ENCODE results near the gene UHRF1.
"Not testable (repeated sequence)": the region's sequence is repeated elsewhere in the genome, so short reads cannot be mapped to it uniquely, and the experiment has no call there.

Gene UHRF1

GRCh38 chr19:4909156-4909896, at the start of gene UHRF1:
Gene UHRF1 (plus strand): TSS chr19:4909501. CDS start chr19:4910886, 1,385 bp downstream.
- peak; percentile 56 for DNase-seq (ENCODE audit: insufficient read length, low spot score)
- FAIRE-seq: no peak

GRCh38 chr19:4859697-4860096, 49.6 kb upstream of the UHRF1 start:
- FAIRE-seq (no peak), DNase-seq (ENCODE audit: insufficient read length, low spot score) (no peak)

- DNase-seq (ENCODE audit: insufficient read length, low spot score) (no peak), FAIRE-seq (no peak)
Measured at GRCh38 chr19:4861147-4861546, 48.2 kb upstream of the UHRF1 start.

- FAIRE-seq (no peak), DNase-seq (ENCODE audit: insufficient read length, low spot score) (no peak)
Measured at GRCh38 chr19:4866595-4867424, 42.5 kb upstream of the UHRF1 start.

- FAIRE-seq (peak; percentile 94), DNase-seq (ENCODE audit: insufficient read length, low spot score) (peak; percentile 93)
Measured at GRCh38 chr19:4867534-4868285, 41.6 kb upstream of the UHRF1 start, which contains the start of gene PLIN3. Gene PLIN3 (minus strand): TSS chr19:4867667. CDS start chr19:4861394, 6,273 bp downstream.

- no peak for DNase-seq (ENCODE audit: insufficient read length, low spot score)
- FAIRE-seq: no peak
Measured at GRCh38 chr19:4868286-4868834, 40.9 kb upstream of the UHRF1 start.

GRCh38 chr19:4870025-4870700, 39.1 kb upstream of the UHRF1 start:
- DNase-seq (ENCODE audit: insufficient read length, low spot score) (no peak), FAIRE-seq (no peak)

GRCh38 chr19:4871711-4872110, 37.6 kb upstream of the UHRF1 start:
- DNase-seq (ENCODE audit: insufficient read length, low spot score) (no peak), FAIRE-seq (no peak)

- FAIRE-seq (no peak), DNase-seq (ENCODE audit: insufficient read length, low spot score) (no peak)
Measured at GRCh38 chr19:4873930-4874329, 35.4 kb upstream of the UHRF1 start.

- DNase-seq (ENCODE audit: insufficient read length, low spot score) (no peak), FAIRE-seq (no peak)
Measured at GRCh38 chr19:4877753-4878490, 31.4 kb upstream of the UHRF1 start.

GRCh38 chr19:4878491-4878968, 30.8 kb upstream of the UHRF1 start:
- DNase-seq (ENCODE audit: insufficient read length, low spot score) (peak; percentile 24), FAIRE-seq (peak; percentile 14)

GRCh38 chr19:4879041-4879440, 30.3 kb upstream of the UHRF1 start:
- DNase-seq (ENCODE audit: insufficient read length, low spot score) (no peak), FAIRE-seq (no peak)

GRCh38 chr19:4882874-4883273, 26.4 kb upstream of the UHRF1 start:
- DNase-seq (ENCODE audit: insufficient read length, low spot score); FAIRE-seq: not testable (repeated sequence)

- not testable (repeated sequence) for FAIRE-seq; DNase-seq (ENCODE audit: insufficient read length, low spot score)
Measured at GRCh38 chr19:4884993-4885392, 24.3 kb upstream of the UHRF1 start.

GRCh38 chr19:4887803-4888202, 21.5 kb upstream of the UHRF1 start:
- not testable (repeated sequence) for DNase-seq (ENCODE audit: insufficient read length, low spot score); FAIRE-seq

GRCh38 chr19:4889034-4889815, 20.1 kb upstream of the UHRF1 start:
- DNase-seq (ENCODE audit: insufficient read length, low spot score) (no peak), FAIRE-seq (no peak)

GRCh38 chr19:4891066-4891465, 18.2 kb upstream of the UHRF1 start:
- DNase-seq (ENCODE audit: insufficient read length, low spot score): no peak
- FAIRE-seq: no peak

- DNase-seq (ENCODE audit: insufficient read length, low spot score); FAIRE-seq: not testable (repeated sequence)
Measured at GRCh38 chr19:4892962-4893361, 16.3 kb upstream of the UHRF1 start.
